ENCODE measurements around the gene TRPV3.
"Not testable (repeated sequence)": the region's sequence is repeated elsewhere in the genome, so short reads cannot be mapped to it uniquely, and the experiment has no call there.

Gene TRPV3

DNA sequence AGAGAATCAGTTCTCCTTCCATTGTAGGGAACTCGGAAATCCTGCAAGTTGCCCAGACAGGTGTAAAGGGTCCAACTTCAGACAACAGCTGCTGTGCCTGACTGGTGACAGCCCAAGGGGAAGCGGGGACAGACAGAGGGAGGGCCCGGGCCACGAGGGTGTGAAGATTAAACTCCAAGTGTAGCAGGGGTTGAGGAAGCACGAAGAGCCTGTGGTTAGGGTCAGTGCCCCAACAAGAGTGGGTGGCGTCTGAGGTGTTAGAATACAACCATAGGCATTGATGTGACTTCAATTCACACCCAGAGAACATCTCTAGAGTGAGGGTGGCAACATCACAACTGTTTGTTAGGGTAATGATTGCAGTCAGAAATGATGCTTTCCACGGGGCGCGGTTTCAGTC, 42.7 kb downstream of the TRPV3 start:
- peak in 1 of 2 donors; percentile 23 for DNase-seq

DNA sequence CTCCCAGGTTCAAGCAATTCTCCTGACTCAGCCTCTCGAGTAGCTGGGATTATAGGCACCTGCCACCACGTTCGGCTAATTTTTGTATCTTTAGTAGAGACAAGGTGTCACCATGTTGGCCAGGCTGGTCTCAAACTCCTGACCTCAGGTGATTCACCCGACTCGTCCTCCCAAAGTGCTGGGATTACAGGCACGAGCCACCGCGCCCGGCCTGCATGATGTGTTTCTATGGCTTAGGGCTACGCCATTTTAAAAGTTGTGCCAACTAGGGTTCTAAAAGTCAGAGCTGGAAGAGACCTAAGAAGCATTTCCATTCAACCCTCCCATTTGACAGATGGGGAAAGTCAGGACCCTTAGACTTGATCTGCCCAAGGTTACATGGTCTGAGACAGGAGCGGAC, 43.4 kb downstream of the TRPV3 start:
- not testable (repeated sequence) for DNase-seq

GRCh38 chr17:3513305-3514035, 44.1 kb downstream of the TRPV3 start:
- DNase-seq: no peak

DNA sequence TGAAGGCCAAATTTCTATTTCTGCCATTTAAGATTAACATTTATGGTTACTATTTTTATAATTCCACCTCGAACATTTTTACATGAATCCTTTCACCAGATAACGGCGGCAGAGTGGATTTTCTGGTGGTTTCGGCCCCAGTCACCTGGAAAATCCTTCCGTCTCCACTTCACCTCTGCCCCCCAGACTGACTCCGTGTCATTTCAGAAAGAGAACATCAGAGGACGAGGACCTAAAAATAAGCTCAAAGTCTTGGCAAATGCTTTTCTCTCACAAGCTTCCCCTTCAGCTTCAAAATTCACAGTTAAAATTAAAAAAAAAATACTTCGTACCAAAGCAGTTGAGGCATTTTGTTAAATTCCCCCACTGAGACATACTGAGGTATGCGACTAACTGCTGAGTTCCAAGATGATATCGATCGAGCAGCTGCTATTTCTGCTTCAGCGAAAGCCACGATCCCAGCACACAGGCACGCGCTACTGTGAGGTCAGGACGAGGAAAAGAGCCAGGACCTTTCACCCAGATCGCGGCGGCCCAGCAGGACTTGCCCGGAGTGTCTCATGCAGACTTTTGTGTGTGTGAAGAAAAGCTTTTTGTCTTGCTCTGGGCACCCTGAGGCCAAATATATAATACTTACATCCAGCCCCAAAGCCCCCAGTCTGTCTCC, 45.0 kb downstream of the TRPV3 start:
- DNase-seq: no peak

GRCh38 chr17:3511852-3512504, 45.6 kb downstream of the TRPV3 start:
- DNase-seq: no peak

DNA sequence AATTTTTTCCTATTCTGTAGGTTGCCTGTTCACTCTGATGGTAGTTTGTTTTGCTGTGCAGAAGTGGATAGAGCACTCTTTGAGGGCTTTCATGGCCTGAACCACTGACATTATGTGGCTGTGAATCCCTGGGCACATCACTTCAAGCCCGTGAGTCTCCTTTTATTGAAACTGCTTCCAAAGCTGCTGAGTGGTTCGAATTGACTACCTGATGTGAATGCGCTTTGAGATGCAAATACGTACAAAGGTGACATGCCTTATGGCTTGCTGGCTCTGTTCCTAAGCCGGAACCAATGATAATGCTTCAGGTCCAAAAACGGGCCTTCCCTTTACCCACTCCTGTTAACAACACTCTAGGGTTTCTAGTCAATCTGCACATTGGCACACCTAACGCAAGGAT, 47.5 kb downstream of the TRPV3 start:
- no peak for DNase-seq

DNA sequence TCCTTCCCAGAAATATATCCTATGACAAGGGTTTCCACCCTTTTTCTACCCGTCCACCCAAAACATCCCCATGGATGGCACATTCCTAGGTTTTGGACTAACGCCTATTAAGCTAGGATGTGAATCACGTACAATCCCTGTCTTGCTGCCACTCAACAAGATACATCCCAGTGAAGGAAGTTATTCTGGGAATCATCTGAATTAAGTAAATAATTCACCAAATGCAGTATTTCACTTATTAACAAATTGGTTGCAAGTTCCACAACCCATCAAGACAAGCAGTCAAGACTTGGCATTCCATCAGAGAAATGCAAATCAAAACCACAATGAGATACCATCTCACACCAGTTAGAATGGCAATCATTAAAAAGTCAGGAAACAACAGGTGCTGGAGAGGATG, 49.7 kb downstream of the TRPV3 start:
- DNase-seq: no peak

DNA sequence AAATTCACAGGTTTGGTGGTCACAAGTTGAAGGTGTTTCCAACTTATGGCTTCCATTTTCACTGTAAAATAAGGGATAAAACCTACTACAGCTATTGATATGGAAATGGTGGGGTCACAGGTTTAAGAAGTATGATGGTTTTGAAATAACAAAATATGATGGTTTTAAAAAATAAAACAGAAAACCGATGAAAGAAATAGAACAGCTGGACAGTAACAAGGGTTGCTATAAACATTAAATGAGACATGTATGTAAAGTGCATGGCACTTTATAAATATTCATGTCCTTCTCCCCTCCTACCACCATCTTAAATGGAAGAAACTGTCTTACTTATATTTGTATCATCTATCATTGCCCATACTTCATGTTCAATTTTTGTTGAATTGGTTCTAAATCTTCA, 50.5 kb downstream of the TRPV3 start:
- no peak for DNase-seq

DNA sequence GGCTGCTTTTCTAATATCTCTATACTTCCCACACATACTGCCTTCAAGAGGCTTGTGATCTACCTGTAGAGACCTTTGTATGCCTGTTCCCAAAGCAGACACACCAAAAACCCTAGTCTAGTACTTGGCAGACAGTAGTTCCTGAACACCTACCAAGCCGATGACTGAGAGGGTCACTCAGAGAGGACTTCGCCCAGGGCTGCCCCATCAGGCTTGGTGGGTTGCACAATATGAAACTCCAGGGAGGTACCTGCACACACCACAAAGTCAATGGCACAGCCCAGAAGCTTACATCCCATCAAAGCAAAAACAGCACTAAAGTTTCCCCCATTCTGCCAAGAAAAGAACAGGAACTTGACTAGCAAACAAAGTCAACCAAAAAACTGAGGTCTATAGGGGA, 51.6 kb downstream of the TRPV3 start:
- DNase-seq: no peak

DNA sequence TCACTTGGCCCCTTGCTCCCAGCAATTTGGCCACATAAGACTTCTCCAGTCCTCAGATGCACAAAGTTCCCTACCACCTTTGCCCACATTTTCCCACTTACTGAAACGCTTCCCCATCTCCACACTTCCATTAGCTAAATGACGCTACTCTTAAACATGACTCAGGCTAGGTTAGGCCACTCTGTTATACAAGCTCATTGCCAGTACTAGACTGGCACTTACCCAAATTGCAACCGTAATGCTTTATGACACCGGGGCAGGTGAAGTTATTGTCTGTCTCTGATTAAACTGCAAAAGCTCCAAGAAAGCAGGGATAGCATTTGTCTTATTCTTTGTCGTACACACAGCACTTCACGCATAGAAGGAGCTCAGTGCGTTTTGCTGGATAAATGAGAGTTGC, 52.6 kb downstream of the TRPV3 start:
- DNase-seq: no peak

DNA sequence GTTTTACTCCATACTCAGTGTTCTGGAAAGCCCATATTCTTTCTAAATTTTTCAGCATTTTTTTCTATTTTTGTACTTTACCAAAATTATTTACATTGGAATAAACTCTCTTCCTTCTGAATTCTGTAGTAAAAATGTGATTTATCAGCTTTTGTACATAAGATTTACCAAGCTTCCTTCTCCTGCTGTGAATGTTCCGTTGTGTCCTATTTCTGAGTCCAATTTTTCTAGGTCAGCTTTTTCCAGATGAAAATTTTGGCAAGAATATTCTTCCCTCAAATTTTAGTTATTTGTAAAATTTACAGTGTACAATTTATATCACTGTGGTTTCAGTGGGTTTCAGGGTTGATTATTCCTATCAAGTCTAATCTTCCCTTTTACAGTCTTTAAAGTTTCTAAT, 54.3 kb downstream of the TRPV3 start:
- no peak for DNase-seq

- DNase-seq: no peak
These were observed 55.1 kb downstream of the TRPV3 start for GRCh38 chr17:3502466-3502865.

- no peak for DNase-seq
These were observed 56.3 kb downstream of the TRPV3 start for GRCh38 chr17:3501344-3501743.

DNA sequence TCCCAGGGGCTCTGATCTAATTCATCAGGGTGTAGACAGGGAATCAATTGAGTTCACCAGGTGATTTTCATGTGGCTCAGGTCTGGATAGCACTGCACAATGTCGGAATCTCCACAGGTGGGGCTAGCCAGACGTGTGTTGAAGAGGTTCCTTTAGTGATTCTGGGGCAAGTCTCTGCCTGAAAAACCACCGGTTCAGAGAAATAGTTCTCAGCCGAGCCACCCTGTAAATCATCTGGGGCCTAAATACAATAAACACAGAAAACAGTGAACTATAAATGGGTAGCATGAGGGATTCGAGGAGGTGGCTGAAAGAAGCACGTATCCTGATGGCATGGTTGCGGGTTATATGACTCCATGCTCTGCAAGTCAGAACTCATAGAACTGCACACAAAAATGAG, 60.5 kb downstream of the TRPV3 start:
- DNase-seq: no peak

- no peak for DNase-seq
These were observed 72.0 kb downstream of the TRPV3 start for GRCh38 chr17:3485481-3486068.

DNA sequence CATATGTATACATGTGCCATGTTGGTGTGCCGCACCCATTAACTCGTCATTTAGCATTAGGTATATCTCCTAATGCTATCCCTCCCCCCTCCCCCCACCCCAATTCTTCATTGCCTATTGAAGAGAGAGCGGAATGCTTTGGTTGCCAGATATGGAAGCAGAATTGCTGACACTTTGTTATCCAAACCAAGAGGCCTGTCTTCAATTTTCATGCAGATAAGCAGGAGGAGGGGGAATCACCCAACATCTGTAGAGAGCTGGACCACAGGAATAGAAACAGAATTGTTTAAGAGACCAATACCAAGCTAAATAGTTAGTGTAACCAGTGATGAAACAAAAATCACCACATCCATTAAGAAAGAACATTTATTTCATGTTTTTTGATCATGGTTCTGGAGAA, 74.8 kb downstream of the TRPV3 start:
- DNase-seq: no peak

- DNase-seq: no peak
These were observed 77.6 kb downstream of the TRPV3 start for GRCh38 chr17:3479988-3480387.

- no peak for DNase-seq
These were observed 81.6 kb downstream of the TRPV3 start, which contains the start of gene ASPA for GRCh38 chr17:3475812-3476610. ASPA (plus strand) TSS chr17:3475997; CDS start chr17:3476160, 163 bp downstream.

- DNase-seq: no peak
These were observed 82.3 kb downstream of the TRPV3 start for GRCh38 chr17:3475251-3475685.

DNA sequence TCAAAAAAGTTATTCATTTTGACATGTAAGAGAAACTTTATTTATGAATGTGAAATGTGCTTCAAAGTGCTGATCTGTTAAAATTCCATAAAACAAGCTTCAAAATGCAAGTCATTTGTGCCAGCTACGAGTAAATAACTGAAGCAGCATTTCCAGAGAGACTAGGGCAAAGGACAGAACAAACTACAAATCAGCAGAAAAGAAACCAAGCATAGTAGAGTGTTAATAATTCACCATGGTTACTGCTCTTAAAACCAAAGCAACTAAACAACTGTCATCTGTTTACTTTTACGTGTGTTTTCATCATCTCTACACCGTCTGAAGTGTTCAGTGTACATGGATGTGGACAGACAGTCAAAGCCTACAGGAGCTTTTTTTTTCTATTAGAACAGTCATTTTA, 83.4 kb downstream of the TRPV3 start:
- DNase-seq: no peak

GRCh38 chr17:3472137-3472536, 85.5 kb downstream of the TRPV3 start:
- no peak for DNase-seq

- no peak for DNase-seq
These were observed 86.0 kb downstream of the TRPV3 start, which contains the start of gene SPATA22 for GRCh38 chr17:3471599-3471998. SPATA22 (minus strand) TSS chr17:3471819; CDS start chr17:3469325, 2,494 bp downstream.

- no peak for DNase-seq
These were observed 88.1 kb downstream of the TRPV3 start for GRCh38 chr17:3469529-3469928.
